Measurements from ENCODE around the gene CWC22.
"Not testable (repeated sequence)": the region's sequence is repeated elsewhere in the genome, so short reads cannot be mapped to it uniquely, and the experiment has no call there.

The CWC22 gene

GRCh38 chr2:180003073-180003472 is 4.0 kb downstream of the CWC22 start:
- no peak for DNase-seq

GRCh38 chr2:180002198-180002770 is 4.8 kb downstream of the CWC22 start:
- DNase-seq: no peak

- no peak for DNase-seq
Observed at GRCh38 chr2:180001726-180002125, 5.4 kb downstream of the CWC22 start.

- no peak for DNase-seq
Observed at GRCh38 chr2:180000434-180000833, 6.7 kb downstream of the CWC22 start.

- DNase-seq: no peak
Observed at GRCh38 chr2:179999000-179999399, 8.1 kb downstream of the CWC22 start.

- DNase-seq: no peak
Observed at GRCh38 chr2:179995741-179996515, 11.2 kb downstream of the CWC22 start.

GRCh38 chr2:179991344-179991743 is 15.8 kb downstream of the CWC22 start:
- no peak for DNase-seq

GRCh38 chr2:179990676-179991317 is 16.3 kb downstream of the CWC22 start:
- no peak for DNase-seq

- DNase-seq: no peak
Observed at GRCh38 chr2:179987916-179988315, 19.2 kb downstream of the CWC22 start.

- DNase-seq: no peak
Observed at GRCh38 chr2:179985163-179985820, 21.8 kb downstream of the CWC22 start.

- DNase-seq: no peak
Observed at GRCh38 chr2:179983250-179983932, 23.7 kb downstream of the CWC22 start.

GRCh38 chr2:179981085-179981484 is 26.0 kb downstream of the CWC22 start:
- DNase-seq: no peak

- no peak for DNase-seq
Observed at GRCh38 chr2:179974761-179975160, 32.3 kb downstream of the CWC22 start.

- DNase-seq: no peak
Observed at GRCh38 chr2:179966778-179967394, 40.2 kb downstream of the CWC22 start.

GRCh38 chr2:179965291-179966258 is 41.5 kb downstream of the CWC22 start:
- DNase-seq: no peak

- DNase-seq: no peak
Observed at GRCh38 chr2:179963626-179964025, 43.5 kb downstream of the CWC22 start.

GRCh38 chr2:179958251-179958650 is 48.8 kb downstream of the CWC22 start:
- DNase-seq: not testable (repeated sequence)

GRCh38 chr2:179954026-179954425 is 53.1 kb downstream of the CWC22 start:
- no peak for DNase-seq

- no peak for DNase-seq
Observed at GRCh38 chr2:179953359-179953758, 53.7 kb downstream of the CWC22 start.

GRCh38 chr2:179952658-179953057 is 54.4 kb downstream of the CWC22 start:
- no peak for DNase-seq

GRCh38 chr2:179951680-179952079 is 55.4 kb downstream of the CWC22 start:
- DNase-seq: no peak

Data from C1 segment of cervical spinal cord (tissue), 14 donors.